Peyer's patch (tissue), 4 donors: ENCODE results near the gene CD80. TPM values are rescaled to one million over a fixed set of nuclear protein-coding genes. Genes with fewer than 3 reads are reported as not detected.
A peak's percentile ranks its signal among the peaks of the same experiment; 100 is the strongest.

Experiments used
- DNase-seq, 3 donors: peaks; one replicate each; pipeline ENCODE4 v3.0.0-alpha.2; 2017 to 2019
- H3K27ac ChIP-seq, 4 donors: fragments of 200-600 bp; sonication (generic); one replicate each; pipeline ENCODE4 v1.5.1; 2016 to 2019
- H3K27me3 ChIP-seq, 2 donors: fragments of 200-600 bp; sonication (generic); one replicate each; pipeline ENCODE4 v1.5.1; 2019
- H3K36me3 ChIP-seq, 3 donors: fragments of 200-600 bp; sonication (generic); one replicate each; pipeline ENCODE4 v1.5.1; 2016 to 2019
- H3K4me1 ChIP-seq, 4 donors: fragments of 200-600 bp; sonication (generic); one replicate each; pipeline ENCODE4 v1.5.1; 2016 to 2019
- H3K4me3 ChIP-seq, 4 donors: fragments of 200-600 bp; sonication (generic); 1 replicate in 3 of 4; 2 replicates in 1 of 4; pipeline ENCODE4 v1.5.1; 2016 to 2019; ENCODE audit warnings: mild to moderate bottlenecking in 1 of 4
- H3K9me3 ChIP-seq, 4 donors: fragments of 200-600 bp; sonication (generic); one replicate each; pipeline ENCODE4 v1.5.1; 2016 to 2019; ENCODE audit warnings: mild to moderate bottlenecking in 1 of 4
- CTCF ChIP-seq, 6 experiments: fragments of 450-650 bp in 4 of 6; fragments of 200-600 bp in 2 of 6; sonication (generic) in 1 of 6; IDR thresholded peaks; one replicate each; pipeline ENCODE4 v1.5.1; 2017 to 2019; ENCODE audit warnings: antibody characterized with exemption in 6 of 6, mild to moderate bottlenecking in 3 of 6, moderate library complexity in 1 of 6
- POLR2A ChIP-seq, 2 donors: fragments of 450-650 bp; IDR thresholded peaks; one replicate each; pipeline ENCODE4 v1.5.1; 2017; ENCODE audit warnings: antibody characterized with exemption in 2 of 2, mild to moderate bottlenecking in 2 of 2, moderate library complexity in 2 of 2
- total RNA-seq, 4 donors: library from RNA; depleted of rRNA; stranded (reverse); fragments of >200 nt; gene quantifications; one replicate each; pipeline ENCODE4 v1.1.0, GENCODE V29; 2016

CD80 gene
- total RNA-seq, 4 donors from 2014 or later = 4.2 to 19.8 TPM; not detected in 2

GRCh38 chr3:119580067-119580760, 20.8 kb upstream of the CD80 start:
- peak overlapping the region; percentile 81 to 92 (median 86) for H3K27ac ChIP-seq
- H3K4me1 ChIP-seq = no peaks in the 10 kb centered on the region
- peak in 2 of 3 donors; percentile 70 to 77 for DNase-seq
- TF ChIP-seq CTCF (IDR thresholded peaks at IDR 0.05) = peak in 1 of 6 experiments; percentile 12
- TF ChIP-seq POLR2A (IDR thresholded peaks at IDR 0.05) = no peak
- peak overlapping the region; percentile 62 to 76 (median 65) for H3K4me3 ChIP-seq
- no peaks in the 10 kb centered on the region for H3K9me3 ChIP-seq
- H3K36me3 ChIP-seq = no peaks in the 10 kb centered on the region
- H3K27me3 ChIP-seq = no peaks in the 10 kb centered on the region

GRCh38 chr3:119579366-119580066, 20.1 kb upstream of the CD80 start, which contains the start of gene ADPRH:
TSS of gene ADPRH (plus strand) at chr3:119579492. CDS start at chr3:119582170, 2,678 bp downstream.
- TF ChIP-seq CTCF (IDR thresholded peaks at IDR 0.05) (no peak), POLR2A (IDR thresholded peaks at IDR 0.05) (no peak)
- peak within 1 kb of the TSS; percentile 81 to 92 (median 86) for H3K27ac ChIP-seq
- H3K4me1 ChIP-seq = no peaks in the 10 kb centered on the region
- peak within 1 kb of the TSS; percentile 62 to 76 (median 65) for H3K4me3 ChIP-seq
- no peaks in the 10 kb centered on the region for H3K36me3 ChIP-seq
- H3K27me3 ChIP-seq = no peaks in the 10 kb centered on the region
- H3K9me3 ChIP-seq = no peaks in the 10 kb centered on the region
- DNase-seq = peak; percentile 70 to 89 (median 85)

- Histone ChIP-seq H3K9me3 (no peaks in the 10 kb centered on the region), H3K36me3 (no peaks in the 10 kb centered on the region), H3K27me3 (no peaks in the 10 kb centered on the region), H3K4me3 (no peak overlapping the region), H3K27ac (no peak overlapping the region), H3K4me1 (no peaks in the 10 kb centered on the region)
- no peak for DNase-seq
- TF ChIP-seq CTCF (IDR thresholded peaks at IDR 0.05) (no peak), POLR2A (IDR thresholded peaks at IDR 0.05) (no peak)
Measured at GRCh38 chr3:119575507-119575906, 16.1 kb upstream of the CD80 start.

GRCh38 chr3:119571688-119572087, 12.3 kb upstream of the CD80 start:
- no peak for TF ChIP-seq CTCF (IDR thresholded peaks at IDR 0.05)
- TF ChIP-seq POLR2A (IDR thresholded peaks at IDR 0.05) = no peak
- Histone ChIP-seq H3K27ac (peak overlapping the region in 1 of 4 donors; percentile 35), H3K4me1 (no peaks in the 10 kb centered on the region), H3K27me3 (no peaks in the 10 kb centered on the region), H3K36me3 (no peaks in the 10 kb centered on the region), H3K4me3 (no peak overlapping the region), H3K9me3 (no peaks in the 10 kb centered on the region)
- no peak for DNase-seq

- TF ChIP-seq CTCF (IDR thresholded peaks at IDR 0.05) (no peak), POLR2A (IDR thresholded peaks at IDR 0.05) (no peak)
- Histone ChIP-seq H3K27ac (peak overlapping the region in 1 of 4 donors; percentile 35), H3K4me3 (no peak overlapping the region), H3K27me3 (no peaks in the 10 kb centered on the region), H3K9me3 (no peaks in the 10 kb centered on the region), H3K4me1 (no peaks in the 10 kb centered on the region), H3K36me3 (no peaks in the 10 kb centered on the region)
- no peak for DNase-seq
Measured at GRCh38 chr3:119571230-119571629, 11.8 kb upstream of the CD80 start.
